ENCODE measurements around the gene KIF19. TPM values are rescaled to one million over a fixed set of nuclear protein-coding genes. Genes with fewer than 3 reads are reported as not detected.

KIF19 gene
- total RNA-seq, 1 experiment from 2014 or later, result 0.15 TPM

DNA sequence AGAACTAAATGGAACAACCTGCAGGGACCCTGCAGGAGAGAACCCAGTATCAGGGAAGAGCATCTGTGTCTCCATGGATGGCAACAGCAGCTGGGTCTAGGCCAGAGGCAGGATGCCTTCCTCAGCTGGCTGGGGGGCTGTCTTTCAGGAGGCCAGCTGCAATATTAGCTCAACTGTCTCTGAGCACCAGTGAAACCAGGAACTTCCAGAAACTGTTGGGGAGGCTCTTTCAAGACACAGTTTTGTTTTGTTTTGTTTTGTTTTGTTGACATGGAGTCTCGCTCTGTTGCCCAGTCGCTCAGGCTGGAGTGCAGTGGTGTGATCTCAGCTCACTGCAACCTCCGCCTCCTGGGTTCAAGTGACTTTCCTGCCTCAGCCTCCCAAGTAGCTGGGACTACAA lies 48.8 kb downstream of the KIF19 start:
- Histone ChIP-seq H3K9me3 (ENCODE audit: control insufficient read depth in 1 of 2, insufficient read depth in 1 of 2, low read depth in 1 of 2, low read length in 2 of 2) (no peaks in the 10 kb centered on the region), H3K79me2 (ENCODE audit: insufficient read depth, low read length) (no peaks in the 10 kb centered on the region), H3K9ac (ENCODE audit: low read length) (no peak overlapping the region), H4K20me1 (ENCODE audit: insufficient read depth) (no peaks in the 10 kb centered on the region), H2AFZ (ENCODE audit: low read depth, low read length, poor library complexity, severe bottlenecking) (no peak overlapping the region), H3K4me3 (replicated peaks in 1 of 2; ENCODE audit: low read depth in 1 of 2, low read length in 2 of 2) (no peak overlapping the region), H3K36me3 (ENCODE audit: control insufficient read depth in 1 of 2, insufficient read depth in 2 of 2, low read length in 2 of 2) (no peaks in the 10 kb centered on the region), H3K27me3 (ENCODE audit: insufficient read depth, low read length) (peaks cover 14% of the 10 kb centered on the region; the same call in 1 of the 2 replicates), H3K9me2 (ENCODE audit: insufficient read depth) (no peaks in the 10 kb centered on the region), H3K27ac (ENCODE audit: low read depth, low read length) (no peak overlapping the region), H3K4me2 (ENCODE audit: low read length) (no peak overlapping the region), H3K4me1 (ENCODE audit: control insufficient read depth in 1 of 2, insufficient read depth in 2 of 2, low read length in 2 of 2) (peaks cover 5 to 8% of the 10 kb centered on the region in 2 experiments)
- CTCF ChIA-PET, result no interaction called here
- DNase-seq (ENCODE audit: low read depth, low spot score) (no peak), ATAC-seq (no peak)
- intact Hi-C loops (cut with micrococcal nuclease), result no loop called here
- RAD21 ChIA-PET (ENCODE audit: low non-redundant PET in 1 of 2, low total read pairs in 2 of 2, uncharacterized antibody in 2 of 2, unreplicated experiment in 2 of 2), result no interaction called here
- POLR2A ChIA-PET, result no interaction called here
- BruUV-seq (replicated peaks), result no TSS peak
- TF ChIP-seq SIN3A (IDR thresholded peaks at IDR 0.05; ENCODE audit: low read depth) (no peak), POLR2A (IDR thresholded peaks at IDR 0.05; ENCODE audit: borderline replicate concordance, extremely low read depth, insufficient read depth, insufficient read length) (no peak), EZH2phosphoT487 (IDR thresholded peaks at IDR 0.05; ENCODE audit: borderline replicate concordance) (no peak), TCF7L2 (IDR thresholded peaks at IDR 0.05; ENCODE audit: borderline replicate concordance, extremely low read depth, insufficient read depth, insufficient read length) (no peak), SP1 (IDR thresholded peaks at IDR 0.05; ENCODE audit: low read depth) (no peak), EZH2 (IDR thresholded peaks at IDR 0.05) (no peak), CEBPB (IDR thresholded peaks at IDR 0.05; ENCODE audit: low read depth) (no peak), ZNF274 (IDR thresholded peaks at IDR 0.05; ENCODE audit: low read depth, low read length) (no peak), JUND (IDR thresholded peaks at IDR 0.05) (no peak), POLR2AphosphoS5 (IDR thresholded peaks at IDR 0.05; ENCODE audit: low read depth, low read length) (no peak), YY1 (IDR thresholded peaks at IDR 0.05; ENCODE audit: extremely low read depth, insufficient replicate concordance, low read depth, low read length) (no peak), ZFX (IDR thresholded peaks at IDR 0.05) (no peak)
- TF ChIP-seq, protein P1, sequence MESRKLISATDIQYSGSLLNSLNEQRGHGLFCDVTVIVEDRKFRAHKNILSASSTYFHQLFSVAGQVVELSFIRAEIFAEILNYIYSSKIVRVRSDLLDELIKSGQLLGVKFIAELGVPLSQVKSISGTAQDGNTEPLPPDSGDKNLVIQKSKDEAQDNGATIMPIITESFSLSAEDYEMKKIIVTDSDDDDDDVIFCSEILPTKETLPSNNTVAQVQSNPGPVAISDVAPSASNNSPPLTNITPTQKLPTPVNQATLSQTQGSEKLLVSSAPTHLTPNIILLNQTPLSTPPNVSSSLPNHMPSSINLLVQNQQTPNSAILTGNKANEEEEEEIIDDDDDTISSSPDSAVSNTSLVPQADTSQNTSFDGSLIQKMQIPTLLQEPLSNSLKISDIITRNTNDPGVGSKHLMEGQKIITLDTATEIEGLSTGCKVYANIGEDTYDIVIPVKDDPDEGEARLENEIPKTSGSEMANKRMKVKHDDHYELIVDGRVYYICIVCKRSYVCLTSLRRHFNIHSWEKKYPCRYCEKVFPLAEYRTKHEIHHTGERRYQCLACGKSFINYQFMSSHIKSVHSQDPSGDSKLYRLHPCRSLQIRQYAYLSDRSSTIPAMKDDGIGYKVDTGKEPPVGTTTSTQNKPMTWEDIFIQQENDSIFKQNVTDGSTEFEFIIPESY (IDR thresholded peaks at IDR 0.05; ENCODE audit: extremely low read depth, insufficient replicate concordance, low read length), result no peak
